HG02885 (cell line): ENCODE data around the gene SPINK5.

Source experiments
- ATAC-seq: cut with Tn5 transposase; IDR thresholded peaks from one replicate; pipeline ENCODE4 v1.9.1; 2021; ENCODE audit warnings: mild to moderate bottlenecking; ENCODE audit not compliant: unreplicated experiment, poor library complexity

Gene SPINK5

GRCh38 chr5:148172377-148172776 is 108.6 kb downstream of the SPINK5 start:
- no peak for ATAC-seq

- ATAC-seq: no peak
These were observed 112.7 kb downstream of the SPINK5 start for GRCh38 chr5:148176480-148176879.

GRCh38 chr5:148177207-148177606 is 113.4 kb downstream of the SPINK5 start:
- no peak for ATAC-seq

GRCh38 chr5:148179234-148179824 is 115.5 kb downstream of the SPINK5 start:
- ATAC-seq: peak; percentile 88

DNA sequence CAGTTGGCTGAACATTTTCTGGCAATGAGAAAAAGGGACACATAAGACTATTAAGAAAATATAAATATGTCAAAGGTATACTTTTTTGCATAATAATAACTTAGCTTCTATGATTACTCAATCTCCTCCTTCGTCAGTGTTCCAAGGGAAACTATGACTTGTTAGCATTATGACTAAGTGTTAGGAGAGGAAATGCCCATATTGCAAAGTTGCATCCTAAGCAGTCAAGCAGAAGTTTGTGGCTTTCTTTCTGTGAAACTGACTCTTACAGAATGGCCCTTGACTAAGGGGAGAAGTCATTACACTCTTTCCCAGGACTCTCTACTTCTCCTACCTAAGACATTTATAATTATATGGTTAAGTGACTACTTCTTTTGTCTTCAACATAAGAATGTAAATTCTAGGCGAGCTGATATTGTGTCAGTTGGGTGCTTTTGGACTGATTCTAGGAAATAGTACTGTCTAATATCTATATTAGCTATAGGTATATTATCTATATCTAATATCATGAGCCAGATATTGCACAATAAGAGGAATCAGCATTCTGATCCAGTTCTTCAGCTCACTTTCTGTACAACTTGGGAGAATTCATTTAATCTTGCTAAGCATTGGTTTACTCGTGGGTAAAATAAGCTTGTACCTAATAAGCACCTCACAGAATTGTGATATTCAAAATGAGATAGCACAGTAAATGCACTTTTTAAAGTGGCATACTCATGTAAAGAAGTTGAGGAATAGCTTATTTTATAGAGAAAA is 122.6 kb downstream of the SPINK5 start:
- peak; percentile 75 for ATAC-seq
